ENCODE measurements around the gene NDUFS2.

DNA sequence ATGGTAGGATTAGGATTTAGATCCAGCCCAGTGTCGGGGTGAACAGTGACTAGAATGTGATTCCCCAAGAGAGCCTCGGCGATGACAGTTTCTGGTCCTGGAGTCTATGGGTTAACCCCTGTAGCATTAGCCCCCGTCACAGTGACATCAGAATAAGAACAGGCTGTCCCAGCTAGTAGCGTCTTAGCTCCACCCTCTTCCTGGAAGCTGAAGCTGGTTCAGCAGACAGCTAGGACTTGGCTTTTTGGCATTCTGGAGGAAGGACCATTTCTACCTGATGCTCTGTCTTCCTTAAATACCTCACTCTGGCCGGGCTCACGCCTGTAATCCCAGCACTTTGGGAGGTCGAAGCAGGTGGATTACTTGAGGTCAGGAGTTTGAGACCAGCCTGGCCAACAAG is 5.0 kb downstream of the NDUFS2 start:
- TF ChIP-seq, protein P1, sequence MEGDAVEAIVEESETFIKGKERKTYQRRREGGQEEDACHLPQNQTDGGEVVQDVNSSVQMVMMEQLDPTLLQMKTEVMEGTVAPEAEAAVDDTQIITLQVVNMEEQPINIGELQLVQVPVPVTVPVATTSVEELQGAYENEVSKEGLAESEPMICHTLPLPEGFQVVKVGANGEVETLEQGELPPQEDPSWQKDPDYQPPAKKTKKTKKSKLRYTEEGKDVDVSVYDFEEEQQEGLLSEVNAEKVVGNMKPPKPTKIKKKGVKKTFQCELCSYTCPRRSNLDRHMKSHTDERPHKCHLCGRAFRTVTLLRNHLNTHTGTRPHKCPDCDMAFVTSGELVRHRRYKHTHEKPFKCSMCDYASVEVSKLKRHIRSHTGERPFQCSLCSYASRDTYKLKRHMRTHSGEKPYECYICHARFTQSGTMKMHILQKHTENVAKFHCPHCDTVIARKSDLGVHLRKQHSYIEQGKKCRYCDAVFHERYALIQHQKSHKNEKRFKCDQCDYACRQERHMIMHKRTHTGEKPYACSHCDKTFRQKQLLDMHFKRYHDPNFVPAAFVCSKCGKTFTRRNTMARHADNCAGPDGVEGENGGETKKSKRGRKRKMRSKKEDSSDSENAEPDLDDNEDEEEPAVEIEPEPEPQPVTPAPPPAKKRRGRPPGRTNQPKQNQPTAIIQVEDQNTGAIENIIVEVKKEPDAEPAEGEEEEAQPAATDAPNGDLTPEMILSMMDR (IDR thresholded peaks at IDR 0.05) = no peak
- TF ChIP-seq EP300 (IDR thresholded peaks at IDR 0.05) (peak; percentile 69 to 77), POLR2A (IDR thresholded peaks at IDR 0.05) (no peak)

Data from tibial nerve (tissue), 4 donors.